GM19463 (cell line): ENCODE data around the gene DNAH6.

Experiments
- ATAC-seq: cut with Tn5 transposase; IDR thresholded peaks from one replicate; pipeline ENCODE4 v1.9.1; 2021; ENCODE audit warnings: mild to moderate bottlenecking, moderate library complexity; ENCODE audit not compliant: unreplicated experiment

Gene DNAH6

GRCh38 chr2:84788498-84788897 lies 272.2 kb downstream of the DNAH6 start:
- ATAC-seq, result no peak

GRCh38 chr2:84792856-84793522 lies 276.7 kb downstream of the DNAH6 start:
- ATAC-seq, result no peak

GRCh38 chr2:84793641-84794040 lies 277.3 kb downstream of the DNAH6 start:
- ATAC-seq, result no peak

- ATAC-seq, result no peak
These were observed 280.5 kb downstream of the DNAH6 start for GRCh38 chr2:84796798-84797197.

GRCh38 chr2:84797271-84797670 lies 281.0 kb downstream of the DNAH6 start:
- no peak for ATAC-seq

GRCh38 chr2:84799772-84800171 lies 283.5 kb downstream of the DNAH6 start:
- peak; percentile 11 for ATAC-seq

- peak; percentile 60 for ATAC-seq
These were observed 284.0 kb downstream of the DNAH6 start for GRCh38 chr2:84800194-84800805.

- ATAC-seq, result no peak
These were observed 285.5 kb downstream of the DNAH6 start for GRCh38 chr2:84801811-84802210.

GRCh38 chr2:84805250-84805958 lies 289.1 kb downstream of the DNAH6 start:
- ATAC-seq, result no peak

- ATAC-seq, result no peak
These were observed 290.8 kb downstream of the DNAH6 start for GRCh38 chr2:84807063-84807485.

- ATAC-seq, result no peak
These were observed 292.0 kb downstream of the DNAH6 start for GRCh38 chr2:84808279-84808678.

- ATAC-seq, result no peak
These were observed 295.6 kb downstream of the DNAH6 start for GRCh38 chr2:84811839-84812431.

GRCh38 chr2:84815146-84815545 lies 298.8 kb downstream of the DNAH6 start:
- no peak for ATAC-seq

GRCh38 chr2:84816426-84817026 lies 300.2 kb downstream of the DNAH6 start:
- ATAC-seq, result peak; percentile 61

- ATAC-seq, result peak; percentile 89
These were observed 300.9 kb downstream of the DNAH6 start for GRCh38 chr2:84817239-84817655.

GRCh38 chr2:84821806-84822205 lies 305.5 kb downstream of the DNAH6 start:
- ATAC-seq, result no peak

- no peak for ATAC-seq
These were observed 306.9 kb downstream of the DNAH6 start for GRCh38 chr2:84823229-84823628.

GRCh38 chr2:84823788-84824187 lies 307.5 kb downstream of the DNAH6 start:
- ATAC-seq, result no peak

GRCh38 chr2:84827978-84828575 lies 311.8 kb downstream of the DNAH6 start:
- no peak for ATAC-seq

- no peak for ATAC-seq
These were observed 313.4 kb downstream of the DNAH6 start for GRCh38 chr2:84829693-84830092.

GRCh38 chr2:84830095-84830494 lies 313.8 kb downstream of the DNAH6 start:
- no peak for ATAC-seq
